SK-N-SH (cell line): Measurements from ENCODE around the gene GATB. TPM values are rescaled to one million over a fixed set of nuclear protein-coding genes. Genes with fewer than 3 reads are reported as not detected.

ENCODE experiments used
- CTCF ChIA-PET: fragments of 300-600, 350-600 bp; formaldehyde crosslinking; extraction: SDS; loops from one replicate; lab custom pipeline; 2021; lab: Yijun Ruan, JAX
- POLR2A ChIA-PET: fragments of 350-600 bp; sonication (Branson Sonifier 250); formaldehyde crosslinking; extraction: SDS; loops from one replicate; lab custom pipeline; 2020; ENCODE audit warnings: antibody characterized with exemption, inconsistent platforms; lab: Yijun Ruan, JAX
- DNase-seq: peaks from one replicate; pipeline ENCODE4 v3.0.0; 2012
- H2AFZ ChIP-seq: fragments of 200-600 bp; sonication (generic); 2 replicates; pipeline ENCODE4 v1.8.1; 2016; ENCODE audit warnings: antibody characterized with exemption, mild to moderate bottlenecking, low read depth
- H3F3A ChIP-seq: fragments of 200-600 bp; sonication (generic); replicated peaks from 2 replicates; pipeline ENCODE3; 2016; ENCODE audit warnings: antibody characterized with exemption, mild to moderate bottlenecking; ENCODE audit not compliant: insufficient read depth
- H3K27ac ChIP-seq, 2 experiments: fragments of 200-500 bp in 1 of 2; fragments of 200-600 bp in 1 of 2; sonication (Bioruptor generic) in 1 of 2; sonication (generic), shearing (Covaris generic) in 1 of 2; 2 replicates each; pipeline versions ENCODE4 v1.5.1 to v1.6.1; 2014 to 2016; ENCODE audit warnings: low read depth in 2 of 2, inconsistent platforms in 1 of 2, low read length in 1 of 2, mild to moderate bottlenecking in 1 of 2, mixed read lengths in 1 of 2
- H3K27me3 ChIP-seq: fragments of 200-600 bp; sonication (generic), shearing (Covaris generic); 2 replicates; pipeline ENCODE4 v1.6.1; 2016; ENCODE audit warnings: mixed run types; ENCODE audit not compliant: insufficient read depth
- H3K36me3 ChIP-seq, 2 experiments: fragments of 200-500 bp in 1 of 2; fragments of 200-600 bp in 1 of 2; sonication (Bioruptor generic) in 1 of 2; sonication (generic) in 1 of 2; replicated peaks in 1 of 2; 2 replicates each; pipeline versions ENCODE3 to v1.5.1; 2014 to 2016; ENCODE audit warnings: low read length in 1 of 2, mild to moderate bottlenecking in 1 of 2; ENCODE audit not compliant: insufficient read depth in 2 of 2, control insufficient read depth in 1 of 2
- H3K4me1 ChIP-seq, 2 experiments: fragments of 200-500 bp in 1 of 2; fragments of 200-600 bp in 1 of 2; sonication (Bioruptor generic) in 1 of 2; sonication (generic), shearing (Covaris generic) in 1 of 2; 2 replicates each; pipeline versions ENCODE4 v1.5.1 to v1.6.1; 2014 to 2016; ENCODE audit warnings: low read depth in 1 of 2, low read length in 1 of 2, mixed run types in 1 of 2; ENCODE audit not compliant: insufficient read depth in 2 of 2, control insufficient read depth in 1 of 2
- H3K4me2 ChIP-seq: fragments of 200-600 bp; sonication (generic), shearing (Covaris generic); 2 replicates; pipeline ENCODE4 v1.6.1; 2017; ENCODE audit warnings: mixed run types
- H3K4me3 ChIP-seq, 2 experiments: fragments of 200-500 bp in 1 of 2; fragments of 200-600 bp in 1 of 2; sonication (Bioruptor generic) in 1 of 2; sonication (generic), shearing (Covaris generic) in 1 of 2; 2 replicates each; pipeline versions ENCODE4 v1.5.1 to v1.8.1; 2014 to 2016; ENCODE audit warnings: low read depth in 2 of 2, inconsistent platforms in 1 of 2, low read length in 1 of 2, mild to moderate bottlenecking in 1 of 2, mixed read lengths in 1 of 2, moderate library complexity in 1 of 2
- H3K79me2 ChIP-seq: fragments of 200-600 bp; sonication (generic); 2 replicates; pipeline ENCODE4 v1.8.1; 2017; ENCODE audit warnings: mild to moderate bottlenecking; ENCODE audit not compliant: insufficient read depth
- H3K9ac ChIP-seq: fragments of 200-600 bp; sonication (generic); 2 replicates; pipeline ENCODE4 v1.6.1; 2017; ENCODE audit warnings: mixed run types
- H3K9me2 ChIP-seq: fragments of 200-600 bp; sonication (generic); 2 replicates; pipeline ENCODE4 v1.6.1; 2017; ENCODE audit warnings: mixed run types
- H3K9me3 ChIP-seq: fragments of 200-600 bp; sonication (generic); 2 replicates; pipeline ENCODE4 v1.6.1; 2017; ENCODE audit warnings: mixed run types, mild to moderate bottlenecking, moderate library complexity
- H4K20me1 ChIP-seq: fragments of 200-600 bp; sonication (generic); 2 replicates; pipeline ENCODE4 v1.6.1; 2017; ENCODE audit warnings: mild to moderate bottlenecking, mixed run types; ENCODE audit not compliant: insufficient read depth
- CTCF ChIP-seq: fragments of 200-600 bp; sonication (generic); IDR thresholded peaks from 2 replicates; pipeline ENCODE4 v1.6.1; 2017; ENCODE audit warnings: antibody characterized with exemption, mild to moderate bottlenecking, moderate library complexity
- EP300 ChIP-seq, 2 experiments: IDR thresholded peaks; 2 replicates each; pipeline versions ENCODE4 v1.4.0 to v1.6.1; 2012; ENCODE audit warnings: borderline replicate concordance in 1 of 2, low read depth in 1 of 2, low read length in 1 of 2
- FOXJ3 ChIP-seq: sonication (generic); formaldehyde crosslinking; IDR thresholded peaks from 2 replicates; pipeline ENCODE4 v1.5.1; 2020; ENCODE audit warnings: mild to moderate bottlenecking, missing genetic modification reagents
- GABPA ChIP-seq: IDR thresholded peaks from 2 replicates; pipeline ENCODE4 v1.4.0; 2012; ENCODE audit warnings: low read depth, mild to moderate bottlenecking
- GATA2 ChIP-seq: sonication (generic); formaldehyde crosslinking; IDR thresholded peaks from 2 replicates; pipeline ENCODE4 v1.5.0; 2020; ENCODE audit warnings: mild to moderate bottlenecking, missing genetic modification reagents
- IRF3 ChIP-seq: fragments of 150-350 bp; IDR thresholded peaks from 2 replicates; pipeline ENCODE4 v1.6.1; 2016; ENCODE audit warnings: mild to moderate bottlenecking, low read depth, low read length
- MEF2A ChIP-seq: IDR thresholded peaks from 2 replicates; pipeline ENCODE4 v1.4.0; 2012; ENCODE audit warnings: low read depth, borderline replicate concordance
- NFIC ChIP-seq: IDR thresholded peaks from 2 replicates; pipeline ENCODE4 v1.4.0; 2012; ENCODE audit warnings: borderline replicate concordance
- PBX3 ChIP-seq: IDR thresholded peaks from 2 replicates; pipeline ENCODE4; 2012
- RAD21 ChIP-seq: IDR thresholded peaks from 2 replicates; pipeline ENCODE4 v1.6.1; 2012; ENCODE audit warnings: mild to moderate bottlenecking, low read length
- REST ChIP-seq: IDR thresholded peaks from 2 replicates; pipeline ENCODE4 v1.6.1; 2012; ENCODE audit warnings: mild to moderate bottlenecking, low read depth, low read length, moderate library complexity
- RFX5 ChIP-seq: IDR thresholded peaks from 2 replicates; pipeline ENCODE4 v1.6.1; 2012; ENCODE audit warnings: mild to moderate bottlenecking, improper control_type of control experiment, low read length
- SIN3A ChIP-seq: IDR thresholded peaks from 2 replicates; pipeline ENCODE4 v1.6.1; 2012; ENCODE audit warnings: low read depth, mild to moderate bottlenecking, low read length, moderate library complexity, borderline replicate concordance
- USF1 ChIP-seq: IDR thresholded peaks from 2 replicates; pipeline ENCODE4 v1.4.0; 2012; ENCODE audit warnings: low read depth, borderline replicate concordance
- USF2 ChIP-seq: fragments of 150-350 bp; IDR thresholded peaks from 2 replicates; pipeline ENCODE4 v1.6.1; 2017; ENCODE audit warnings: antibody characterized with exemption, low read length, low read depth, borderline replicate concordance
- YY1 ChIP-seq: IDR thresholded peaks from 2 replicates; pipeline ENCODE4 v1.4.0; 2012; ENCODE audit warnings: low read depth, mild to moderate bottlenecking
- WGBS: methylation state at CpG from one replicate; pipeline ENCODE4 v1.1.6; 2017; ENCODE audit warnings: low lambda C conversion rate; 5-methylcytosine and 5-hydroxymethylcytosine counted together
- polyA plus RNA-seq, 3 experiments: library from polyadenylated mRNA; depleted of rRNA; stranded (reverse); fragments of >200 nt; gene quantifications; 2 replicates each; pipeline ENCODE4 v1.2.3, GENCODE V29; 2012

Gene GATB
- polyA plus RNA-seq, 1 of the 3 experiments (the other 2 are of a cell fraction): 28.1 TPM

- ChIA-PET CTCF (interaction anchor here (0.8 kb wide), 1 partner anchor 14 kb away, joined by 3 read pairs; no protein-coding TSS in a partner anchor), POLR2A (no interaction called here)
- H3K9ac ChIP-seq: no peak overlapping the region
- DNase-seq: no peak
- H3K4me2 ChIP-seq: no peak overlapping the region
- TF ChIP-seq IRF3 (no peak), SIN3A (no peak), NFIC (no peak), YY1 (no peak), GABPA (no peak), PBX3 (no peak), EP300 (IDR thresholded peaks at IDR 0.05; ENCODE audit: borderline replicate concordance in 1 of 2, low read depth in 1 of 2, low read length in 1 of 2) (no peak), REST (no peak), USF2 (no peak), USF1 (no peak), RFX5 (no peak), RAD21 (no peak), CTCF (no peak), GATA2 (CRISPR knock-in tag) (no peak), MEF2A (no peak), FOXJ3 (CRISPR knock-in tag) (no peak)
- no peaks in the 10 kb centered on the region for H3K79me2 ChIP-seq
- WGBS: 54% methylated on average over 1 of the region's 1 CpG
- H3K27ac ChIP-seq: no peak overlapping the region
- peaks cover 0 to 9% of the 10 kb centered on the region in 2 experiments; a peak in 1 of 4 replicates for H3K4me1 ChIP-seq
- H3K27me3 ChIP-seq: no peaks in the 10 kb centered on the region
- no peak overlapping the region for H2AFZ ChIP-seq
- H3F3A ChIP-seq: no peaks in the 10 kb centered on the region
- H3K9me3 ChIP-seq: peaks cover 10% of the 10 kb centered on the region; the same call in 1 of the 2 replicates
- H3K9me2 ChIP-seq: no peaks in the 10 kb centered on the region
- no peak overlapping the region for H3K4me3 ChIP-seq
- H4K20me1 ChIP-seq: no peaks in the 10 kb centered on the region
- no peaks in the 10 kb centered on the region for H3K36me3 ChIP-seq
Measured at GRCh38 chr4:151770154-151770553, 9.3 kb upstream of the GATB start.
